Measurements from ENCODE around the gene UNC45B.

GRCh38 chr17:35224436-35224835 is 76.8 kb downstream of the UNC45B start:
- TF ChIP-seq, protein P1, sequence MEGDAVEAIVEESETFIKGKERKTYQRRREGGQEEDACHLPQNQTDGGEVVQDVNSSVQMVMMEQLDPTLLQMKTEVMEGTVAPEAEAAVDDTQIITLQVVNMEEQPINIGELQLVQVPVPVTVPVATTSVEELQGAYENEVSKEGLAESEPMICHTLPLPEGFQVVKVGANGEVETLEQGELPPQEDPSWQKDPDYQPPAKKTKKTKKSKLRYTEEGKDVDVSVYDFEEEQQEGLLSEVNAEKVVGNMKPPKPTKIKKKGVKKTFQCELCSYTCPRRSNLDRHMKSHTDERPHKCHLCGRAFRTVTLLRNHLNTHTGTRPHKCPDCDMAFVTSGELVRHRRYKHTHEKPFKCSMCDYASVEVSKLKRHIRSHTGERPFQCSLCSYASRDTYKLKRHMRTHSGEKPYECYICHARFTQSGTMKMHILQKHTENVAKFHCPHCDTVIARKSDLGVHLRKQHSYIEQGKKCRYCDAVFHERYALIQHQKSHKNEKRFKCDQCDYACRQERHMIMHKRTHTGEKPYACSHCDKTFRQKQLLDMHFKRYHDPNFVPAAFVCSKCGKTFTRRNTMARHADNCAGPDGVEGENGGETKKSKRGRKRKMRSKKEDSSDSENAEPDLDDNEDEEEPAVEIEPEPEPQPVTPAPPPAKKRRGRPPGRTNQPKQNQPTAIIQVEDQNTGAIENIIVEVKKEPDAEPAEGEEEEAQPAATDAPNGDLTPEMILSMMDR (IDR thresholded peaks at IDR 0.05; ENCODE audit: low read depth, low read length) = no peak
- no peak for TF ChIP-seq EZH2phosphoT487 (IDR thresholded peaks at IDR 0.05; ENCODE audit: low read depth)
